MCF 10A (cell line): Measurements from ENCODE around the gene PTCH1. TPM values are rescaled to one million over a fixed set of nuclear protein-coding genes. Genes with fewer than 3 reads are reported as not detected.
A peak's percentile ranks its signal among the peaks of the same experiment; 100 is the strongest.

ENCODE experiments used
- Bru-seq: library from RNA; stranded (reverse); fragments of 400-500 nt; gene quantifications from one replicate; lab custom pipeline; 2021; lab: Mats Ljungman, UMichigan
- BruChase-seq, 2 experiments: library from RNA; stranded (reverse); fragments of 400-500 nt; gene quantifications; one replicate each; lab custom pipeline; 2021; lab: Mats Ljungman, UMichigan
- BruUV-seq: library from RNA; stranded (reverse); fragments of 400-500 nt; replicated peaks from 2 replicates; lab custom pipeline; 2021; lab: Mats Ljungman, UMichigan
- CTCF ChIA-PET: fragments of 300-600 bp; sonication (Branson Sonifier 250); formaldehyde crosslinking; extraction: SDS; loops from one replicate; lab custom pipeline; 2021; ENCODE audit warnings: antibody characterized with exemption, inconsistent platforms; lab: Yijun Ruan, JAX
- POLR2A ChIA-PET: fragments of 300-600, 350-650 bp; sonication (Branson Sonifier 250); formaldehyde crosslinking; extraction: SDS; loops from one replicate; lab custom pipeline; 2020; ENCODE audit warnings: antibody characterized with exemption, inconsistent platforms; lab: Yijun Ruan, JAX
- DNase-seq: peaks from one replicate; pipeline ENCODE4 v3.0.0-alpha.2; 2018; ENCODE audit not compliant: unreplicated experiment
- H3K27ac Mint-ChIP-seq: one replicate; pipeline ENCODE4 v1.8.0; 2022; ENCODE audit warnings: mild to moderate bottlenecking, low read depth, mixed read lengths; ENCODE audit not compliant: unreplicated experiment
- H3K27me3 Mint-ChIP-seq: one replicate; pipeline ENCODE4 v1.8.0; 2022; ENCODE audit warnings: mixed read lengths; ENCODE audit not compliant: insufficient read depth, unreplicated experiment
- H3K36me3 Mint-ChIP-seq: one replicate; pipeline ENCODE4 v1.8.0; 2022; ENCODE audit warnings: mild to moderate bottlenecking, moderate library complexity, mixed read lengths; ENCODE audit not compliant: insufficient read depth, unreplicated experiment
- H3K4me1 Mint-ChIP-seq: one replicate; pipeline ENCODE4 v1.8.0; 2022; ENCODE audit warnings: mixed read lengths; ENCODE audit not compliant: insufficient read depth, unreplicated experiment
- H3K4me3 Mint-ChIP-seq: one replicate; pipeline ENCODE4 v1.8.0; 2022; ENCODE audit warnings: mild to moderate bottlenecking, moderate library complexity, mixed read lengths; ENCODE audit not compliant: unreplicated experiment
- H3K9me3 Mint-ChIP-seq: one replicate; pipeline ENCODE4 v1.8.0; 2022; ENCODE audit warnings: mixed read lengths; ENCODE audit not compliant: unreplicated experiment
- CTCF ChIP-seq: fragments of 200-600 bp; IDR thresholded peaks from one replicate; pipeline ENCODE4 v1.8.0; 2022; ENCODE audit warnings: antibody characterized with exemption, mild to moderate bottlenecking; ENCODE audit not compliant: unreplicated experiment
- intact Hi-C: fragments of 100-400 bp; cut with micrococcal nuclease; formaldehyde crosslinking; loops from 2 replicates; pipeline ENCODE4 v1.14.1; 2022
- long read RNA-seq: library from polyadenylated mRNA; stranded (forward); transcript quantifications from one replicate; pipeline ENCODE4 v2.0.0, GENCODE V29; 2022
- total RNA-seq: library from RNA; stranded (reverse); gene quantifications from 2 replicates; pipeline ENCODE4 v1.2.3, GENCODE V29; 2022

Gene PTCH1
- total RNA-seq (3.6 and 4.7 TPM in 2 replicates), Bru-seq, nascent RNA (percentile 36 among the genes with signal in this experiment), BruChase-seq, experiment 1, labeled RNA remaining after a 6-hour chase (percentile 35 among the genes with signal in this experiment), BruChase-seq, experiment 2, labeled RNA remaining after a 2-hour chase (percentile 37 among the genes with signal in this experiment)
- long read RNA-seq, partial matches to known transcripts, result 1 of 1 reads
- long read RNA-seq, other reads (novel, unspliced or antisense), result 0 of 1 reads

DNA sequence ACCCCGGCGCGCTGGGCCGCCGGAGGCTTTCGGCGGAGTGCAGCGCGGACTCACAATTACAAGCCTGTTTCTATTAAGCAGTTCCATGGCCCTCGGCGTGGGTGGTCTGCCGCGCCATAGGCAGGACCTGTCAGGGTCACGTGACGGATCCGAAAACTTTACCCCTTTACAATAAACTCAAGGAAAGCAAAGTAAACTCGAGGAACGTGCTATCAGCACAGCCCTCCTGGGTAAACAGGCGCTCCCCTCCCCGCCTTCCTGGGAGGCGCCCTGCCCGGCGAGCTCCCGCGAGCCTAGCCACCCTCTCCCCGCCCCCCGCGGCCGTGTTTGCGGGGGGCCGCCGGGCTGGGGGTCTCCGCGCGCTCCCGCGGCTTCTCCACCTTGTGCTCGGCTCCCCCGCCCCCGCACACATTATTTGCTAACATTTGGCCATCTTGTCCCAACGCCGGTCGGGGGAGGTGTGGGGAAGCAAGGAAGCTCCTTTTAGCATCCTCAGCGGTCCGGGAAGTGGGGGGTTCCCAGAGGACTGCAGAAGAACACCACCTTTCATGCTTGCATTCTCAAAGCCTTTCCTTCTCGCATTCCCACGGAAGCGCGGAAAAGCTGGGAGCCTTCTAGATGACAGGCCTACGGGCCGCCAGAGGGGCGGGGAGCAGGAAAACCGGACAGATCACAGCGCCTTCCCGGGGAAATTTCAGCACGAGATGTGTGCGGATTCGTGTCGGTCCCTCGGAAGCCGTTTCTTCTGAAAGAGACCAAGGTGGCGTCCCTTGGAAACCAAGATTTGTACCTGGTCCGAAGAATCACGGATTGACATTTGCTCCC lies at the start of gene PTCH1:
TSS of gene PTCH1 (minus strand) at position 238 of the 825 bp plus-strand sequence.
- peak within 1 kb of the TSS; percentile 40 for H3K27ac Mint-ChIP-seq
- peaks cover 15% of the 10 kb centered on the region for H3K4me1 Mint-ChIP-seq
- intact Hi-C loops, result loop anchor here (10.0 kb wide), 1 partner anchor 322 kb away; no protein-coding TSS in a partner anchor
- peaks cover 11% of the 10 kb centered on the region for H3K36me3 Mint-ChIP-seq
- no peaks in the 10 kb centered on the region for H3K9me3 Mint-ChIP-seq
- H3K4me3 Mint-ChIP-seq, result peak within 1 kb of the TSS; percentile 81
- no peaks in the 10 kb centered on the region for H3K27me3 Mint-ChIP-seq
- BruUV-seq, result no TSS peak
- ChIA-PET POLR2A (interaction anchor here (1.0 kb wide), 3 partner anchors 10 to 106 kb away, joined by 3 to 4 read pairs (median 4); no protein-coding TSS in a partner anchor), CTCF (interaction anchor here (0.8 kb wide), 1 partner anchor 91 kb away, joined by 3 read pairs; no protein-coding TSS in a partner anchor)
- DNase-seq, result peak; percentile 49
- TF ChIP-seq CTCF, result no peak

GRCh38 chr9:95565982-95566381 lies 49.2 kb upstream of the PTCH1 start:
- ChIA-PET CTCF (interaction anchor here (0.7 kb wide), 1 partner anchor 604 kb away, joined by 3 read pairs; no protein-coding TSS in a partner anchor), POLR2A (no interaction called here)
- Mint-ChIP-seq H3K36me3 (no peaks in the 10 kb centered on the region), H3K4me3 (no peak overlapping the region), H3K9me3 (no peaks in the 10 kb centered on the region), H3K27ac (no peak overlapping the region), H3K4me1 (no peaks in the 10 kb centered on the region), H3K27me3 (peaks cover 25% of the 10 kb centered on the region)
- no TSS peak for BruUV-seq
- TF ChIP-seq CTCF, result no peak
- intact Hi-C loops, result no loop called here
- no peak for DNase-seq

GRCh38 chr9:95561913-95562312 lies 45.1 kb upstream of the PTCH1 start:
- Mint-ChIP-seq H3K4me1 (no peaks in the 10 kb centered on the region), H3K27ac (no peak overlapping the region), H3K4me3 (no peak overlapping the region), H3K36me3 (no peaks in the 10 kb centered on the region), H3K9me3 (peaks cover 7% of the 10 kb centered on the region), H3K27me3 (peaks cover 46% of the 10 kb centered on the region)
- POLR2A ChIA-PET, result no interaction called here
- intact Hi-C loops, result no loop called here
- TF ChIP-seq CTCF, result no peak
- CTCF ChIA-PET, result no interaction called here
- DNase-seq, result no peak
- BruUV-seq, result no TSS peak

GRCh38 chr9:95557142-95557541 lies 40.4 kb upstream of the PTCH1 start:
- DNase-seq, result no peak
- TF ChIP-seq CTCF, result no peak
- no TSS peak for BruUV-seq
- CTCF ChIA-PET, result no interaction called here
- Mint-ChIP-seq H3K4me1 (no peaks in the 10 kb centered on the region), H3K27me3 (peaks cover 39% of the 10 kb centered on the region), H3K9me3 (peaks cover 15% of the 10 kb centered on the region), H3K36me3 (no peaks in the 10 kb centered on the region), H3K27ac (no peak overlapping the region), H3K4me3 (no peak overlapping the region)
- intact Hi-C loops, result no loop called here
- POLR2A ChIA-PET, result no interaction called here
